GM12865 (cell line): Measurements from ENCODE around the gene DNM1.

Experiments used
- DNase-seq: peaks from one replicate; pipeline ENCODE4 v3.0.0; 2010; ENCODE audit warnings: low read depth
- H3K4me3 ChIP-seq: 2 replicates; pipeline ENCODE4 v1.5.1; 2011; ENCODE audit warnings: mild to moderate bottlenecking, low read depth, low read length, control low read depth
- TF ChIP-seq, protein P1 (sequence below): IDR thresholded peaks from 2 replicates; pipeline ENCODE4 v1.5.1; 2011; ENCODE audit warnings: low read length, control low read depth, low read depth, inconsistent platforms; ENCODE audit not compliant: insufficient read depth; ENCODE audit errors: missing control alignments

The DNM1 gene

GRCh38 chr9:128282500-128282899 lies 79.3 kb downstream of the DNM1 start:
- DNase-seq, result no peak
- TF ChIP-seq, protein P1, sequence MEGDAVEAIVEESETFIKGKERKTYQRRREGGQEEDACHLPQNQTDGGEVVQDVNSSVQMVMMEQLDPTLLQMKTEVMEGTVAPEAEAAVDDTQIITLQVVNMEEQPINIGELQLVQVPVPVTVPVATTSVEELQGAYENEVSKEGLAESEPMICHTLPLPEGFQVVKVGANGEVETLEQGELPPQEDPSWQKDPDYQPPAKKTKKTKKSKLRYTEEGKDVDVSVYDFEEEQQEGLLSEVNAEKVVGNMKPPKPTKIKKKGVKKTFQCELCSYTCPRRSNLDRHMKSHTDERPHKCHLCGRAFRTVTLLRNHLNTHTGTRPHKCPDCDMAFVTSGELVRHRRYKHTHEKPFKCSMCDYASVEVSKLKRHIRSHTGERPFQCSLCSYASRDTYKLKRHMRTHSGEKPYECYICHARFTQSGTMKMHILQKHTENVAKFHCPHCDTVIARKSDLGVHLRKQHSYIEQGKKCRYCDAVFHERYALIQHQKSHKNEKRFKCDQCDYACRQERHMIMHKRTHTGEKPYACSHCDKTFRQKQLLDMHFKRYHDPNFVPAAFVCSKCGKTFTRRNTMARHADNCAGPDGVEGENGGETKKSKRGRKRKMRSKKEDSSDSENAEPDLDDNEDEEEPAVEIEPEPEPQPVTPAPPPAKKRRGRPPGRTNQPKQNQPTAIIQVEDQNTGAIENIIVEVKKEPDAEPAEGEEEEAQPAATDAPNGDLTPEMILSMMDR, result no peak
- no peak overlapping the region for H3K4me3 ChIP-seq

GRCh38 chr9:128285033-128285784 lies 82.0 kb downstream of the DNM1 start:
- no peak for DNase-seq
- no peak overlapping the region for H3K4me3 ChIP-seq
- TF ChIP-seq, protein P1, result no peak

- no peak for DNase-seq
- H3K4me3 ChIP-seq, result no peak overlapping the region
- TF ChIP-seq, protein P1, result no peak
Measured at GRCh38 chr9:128286440-128286839, 83.3 kb downstream of the DNM1 start.

- DNase-seq, result no peak
- TF ChIP-seq, protein P1, result no peak
- H3K4me3 ChIP-seq, result no peak overlapping the region
Measured at GRCh38 chr9:128288273-128289004, 85.3 kb downstream of the DNM1 start.

GRCh38 chr9:128292009-128292408 lies 88.8 kb downstream of the DNM1 start:
- no peak overlapping the region for H3K4me3 ChIP-seq
- TF ChIP-seq, protein P1, result no peak
- no peak for DNase-seq

DNA sequence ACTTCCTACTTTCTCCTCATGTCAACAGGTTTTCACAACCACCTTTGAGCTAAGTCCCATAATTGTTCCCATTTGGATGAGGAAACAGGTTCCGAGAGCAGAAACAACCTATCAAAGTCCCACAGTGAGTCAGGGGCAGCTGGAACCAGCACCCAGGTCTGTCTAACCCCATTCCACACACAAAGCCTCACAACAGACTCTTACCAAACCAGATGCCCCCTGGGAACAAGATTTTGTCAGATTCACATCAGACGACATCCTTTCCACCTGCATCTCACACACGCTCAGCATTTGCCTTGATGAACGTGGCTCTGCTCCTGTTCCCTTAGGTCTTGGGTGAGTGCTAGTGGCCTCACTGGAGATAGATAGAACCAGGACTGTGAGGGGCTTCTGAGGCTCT lies 89.9 kb downstream of the DNM1 start:
- DNase-seq, result no peak
- TF ChIP-seq, protein P1, result no peak
- no peak overlapping the region for H3K4me3 ChIP-seq
